Suprapubic skin (tissue), 4 donors: Measurements from ENCODE around the gene CDC42SE1. TPM values are rescaled to one million over a fixed set of nuclear protein-coding genes. Genes with fewer than 3 reads are reported as not detected.
A peak's percentile ranks its signal among the peaks of the same experiment; 100 is the strongest.

Experiments
- DNase-seq, 2 donors: peaks; one replicate each; pipeline ENCODE4 v3.0.0-alpha.2; 2019; ENCODE audit warnings: low spot score in 2 of 2
- H3K27ac ChIP-seq: fragments of 200-600 bp; sonication (generic); one replicate; pipeline ENCODE4 v1.5.1; 2019
- H3K27me3 ChIP-seq: fragments of 200-600 bp; sonication (generic); one replicate; pipeline ENCODE4 v1.5.1; 2019
- H3K36me3 ChIP-seq: fragments of 200-600 bp; sonication (generic); one replicate; pipeline ENCODE4 v1.5.1; 2019
- H3K4me1 ChIP-seq: fragments of 200-600 bp; sonication (generic); one replicate; pipeline ENCODE4 v1.5.1; 2019
- H3K4me3 ChIP-seq: fragments of 200-600 bp; sonication (generic); one replicate; pipeline ENCODE4 v1.5.1; 2019; ENCODE audit warnings: mild to moderate bottlenecking
- H3K9me3 ChIP-seq: fragments of 200-600 bp; sonication (generic); one replicate; pipeline ENCODE4 v1.5.1; 2019
- CTCF ChIP-seq, 2 donors: fragments of 200-600 bp in 1 of 2; fragments of 450-650 bp in 1 of 2; sonication (generic) in 1 of 2; IDR thresholded peaks; one replicate each; pipeline ENCODE4 v1.5.1; 2016 to 2019; ENCODE audit warnings: antibody characterized with exemption in 2 of 2, mild to moderate bottlenecking in 1 of 2, moderate library complexity in 1 of 2
- EP300 ChIP-seq: sonication (generic); formaldehyde crosslinking; IDR thresholded peaks from one replicate; pipeline ENCODE4 v1.6.1; 2017; ENCODE audit warnings: antibody characterized with exemption
- POLR2A ChIP-seq, 2 donors: fragments of 450-650 bp; IDR thresholded peaks; one replicate each; pipeline ENCODE4 v1.6.1; 2017; ENCODE audit warnings: antibody characterized with exemption in 2 of 2, mild to moderate bottlenecking in 2 of 2, moderate library complexity in 2 of 2
- POLR2AphosphoS5 ChIP-seq, 3 donors: sonication (generic); formaldehyde crosslinking; IDR thresholded peaks; one replicate each; pipeline ENCODE4 v1.6.1; 2017; ENCODE audit warnings: antibody characterized with exemption in 3 of 3
- WGBS: methylation state at CpG from one replicate; pipeline ENCODE4 v1.1.5; 2018; 5-methylcytosine and 5-hydroxymethylcytosine counted together
- total RNA-seq, 4 donors: library from RNA; depleted of rRNA; stranded (reverse); fragments of >200 nt; gene quantifications; one replicate each; pipeline ENCODE4 v1.1.0, GENCODE V29; 2016

The CDC42SE1 gene
- total RNA-seq, 4 donors from 2014 or later, result 109 to 122 (median 115) TPM

- WGBS, result 84% methylated on average over 3 of the region's 3 CpGs
- Histone ChIP-seq H3K27ac (no peak overlapping the region), H3K4me3 (no peak overlapping the region), H3K27me3 (no peaks in the 10 kb centered on the region), H3K9me3 (no peaks in the 10 kb centered on the region), H3K36me3 (no peaks in the 10 kb centered on the region), H3K4me1 (peaks cover 36% of the 10 kb centered on the region)
- no peak for TF ChIP-seq POLR2AphosphoS5 (IDR thresholded peaks at IDR 0.05)
- no peak for TF ChIP-seq POLR2A (IDR thresholded peaks at IDR 0.05)
- TF ChIP-seq CTCF (IDR thresholded peaks at IDR 0.05), result no peak
- TF ChIP-seq EP300, result no peak
- no peak for DNase-seq
Measured at GRCh38 chr1:151010346-151010726, 49.1 kb downstream of the CDC42SE1 start.

- no peaks in the 10 kb centered on the region for H3K36me3 ChIP-seq
- H3K9me3 ChIP-seq, result no peaks in the 10 kb centered on the region
- no peaks in the 10 kb centered on the region for H3K27me3 ChIP-seq
- 95% methylated on average over 8 of the region's 8 CpGs for WGBS
- peaks cover 41% of the 10 kb centered on the region for H3K4me1 ChIP-seq
- no peak overlapping the region for H3K27ac ChIP-seq
- DNase-seq, result no peak
- H3K4me3 ChIP-seq, result no peak overlapping the region
- TF ChIP-seq POLR2A (IDR thresholded peaks at IDR 0.05) (no peak), EP300 (no peak), POLR2AphosphoS5 (IDR thresholded peaks at IDR 0.05) (no peak), CTCF (IDR thresholded peaks at IDR 0.05) (no peak)
Measured at GRCh38 chr1:151009674-151010345, 49.6 kb downstream of the CDC42SE1 start.

- DNase-seq, result no peak
- Histone ChIP-seq H3K27me3 (no peaks in the 10 kb centered on the region), H3K27ac (peak overlapping the region; percentile 91), H3K36me3 (no peaks in the 10 kb centered on the region), H3K9me3 (no peaks in the 10 kb centered on the region), H3K4me1 (peaks cover 47% of the 10 kb centered on the region), H3K4me3 (peak overlapping the region; percentile 56)
- WGBS, result 44% methylated on average over 3 of the region's 3 CpGs
- TF ChIP-seq CTCF (IDR thresholded peaks at IDR 0.05), result no peak
- TF ChIP-seq POLR2A (IDR thresholded peaks at IDR 0.05), result no peak
- TF ChIP-seq EP300, result no peak
- no peak for TF ChIP-seq POLR2AphosphoS5 (IDR thresholded peaks at IDR 0.05)
Measured at GRCh38 chr1:151009206-151009587, 50.2 kb downstream of the CDC42SE1 start.

GRCh38 chr1:151008244-151009205 lies 50.9 kb downstream of the CDC42SE1 start, which contains the start of gene PRUNE1:
Gene PRUNE1, plus strand, starts transcription at chr1:151008449. Its CDS starts 184 bp downstream, at chr1:151008633.
- Histone ChIP-seq H3K4me1 (peaks cover 54% of the 10 kb centered on the region), H3K27me3 (no peaks in the 10 kb centered on the region), H3K9me3 (no peaks in the 10 kb centered on the region), H3K36me3 (no peaks in the 10 kb centered on the region), H3K4me3 (peak within 1 kb of the TSS; percentile 65), H3K27ac (peak within 1 kb of the TSS; percentile 91)
- 1% methylated on average over 33 of the region's 69 CpGs for WGBS
- peak; percentile 99 for DNase-seq
- TF ChIP-seq POLR2AphosphoS5 (IDR thresholded peaks at IDR 0.05), result peak in 2 of 3 donors; percentile 3 to 61
- TF ChIP-seq POLR2A (IDR thresholded peaks at IDR 0.05), result peak in 1 of 2 donors; percentile 45
- no peak for TF ChIP-seq EP300
- no peak for TF ChIP-seq CTCF (IDR thresholded peaks at IDR 0.05)

GRCh38 chr1:151007853-151008243 lies 51.6 kb downstream of the CDC42SE1 start:
- H3K9me3 ChIP-seq, result no peaks in the 10 kb centered on the region
- no peaks in the 10 kb centered on the region for H3K27me3 ChIP-seq
- peak overlapping the region; percentile 91 for H3K27ac ChIP-seq
- TF ChIP-seq EP300, result no peak
- no peak for TF ChIP-seq POLR2AphosphoS5 (IDR thresholded peaks at IDR 0.05)
- no peak for TF ChIP-seq CTCF (IDR thresholded peaks at IDR 0.05)
- no peak for TF ChIP-seq POLR2A (IDR thresholded peaks at IDR 0.05)
- H3K36me3 ChIP-seq, result no peaks in the 10 kb centered on the region
- 14% methylated on average over 4 of the region's 4 CpGs for WGBS
- peak overlapping the region; percentile 56 for H3K4me3 ChIP-seq
- peaks cover 61% of the 10 kb centered on the region for H3K4me1 ChIP-seq
- DNase-seq, result no peak
